HepG2 (cell line): ENCODE measurements around the gene GLS2. TPM values are rescaled to one million over a fixed set of nuclear protein-coding genes. Genes with fewer than 3 reads are reported as not detected.

Experiments
- FOXK2 ChIP-seq: fragments of 450-650 bp; IDR thresholded peaks from 2 replicates; pipeline ENCODE4 v1.6.1; 2016
- GLI4 ChIP-seq: sonication (generic); formaldehyde crosslinking; IDR thresholded peaks from 2 replicates; pipeline ENCODE4 v1.5.1; 2020; ENCODE audit warnings: missing genetic modification reagents, mild to moderate bottlenecking, moderate library complexity, borderline replicate concordance
- HNRNPL ChIP-seq: fragments of 200-400 bp; formaldehyde crosslinking; IDR thresholded peaks from 2 replicates; pipeline ENCODE4 v1.6.1; 2017; ENCODE audit warnings: mild to moderate bottlenecking, low read depth, low read length
- KDM4B ChIP-seq: sonication (generic); formaldehyde crosslinking; IDR thresholded peaks from 2 replicates; pipeline ENCODE4 v1.4.0; 2020; ENCODE audit warnings: missing genetic modification reagents
- KDM6A ChIP-seq: IDR thresholded peaks from 2 replicates; pipeline ENCODE4 v1.6.1; 2016; ENCODE audit warnings: low read depth
- SMAD9 ChIP-seq: sonication (generic); formaldehyde crosslinking; IDR thresholded peaks from 2 replicates; pipeline ENCODE4 v1.5.1; 2020; ENCODE audit warnings: mild to moderate bottlenecking, missing genetic modification reagents
- ZIK1 ChIP-seq: sonication (generic); formaldehyde crosslinking; IDR thresholded peaks from 2 replicates; pipeline ENCODE4 v1.5.0; 2020; ENCODE audit warnings: mild to moderate bottlenecking, low read depth, missing genetic modification reagents, borderline replicate concordance
- ZNF331 ChIP-seq: sonication (generic); formaldehyde crosslinking; IDR thresholded peaks from 2 replicates; pipeline ENCODE4 v1.4.0; 2020; ENCODE audit warnings: missing genetic modification reagents
- ZNF33A ChIP-seq: sonication (generic); formaldehyde crosslinking; IDR thresholded peaks from 2 replicates; pipeline ENCODE4 v1.5.1; 2020; ENCODE audit warnings: missing genetic modification reagents, mild to moderate bottlenecking, moderate library complexity, borderline replicate concordance
- ZNF691 ChIP-seq: sonication (generic); formaldehyde crosslinking; IDR thresholded peaks from 2 replicates; pipeline ENCODE4 v1.4.0; 2020; ENCODE audit warnings: missing genetic modification reagents, low read depth, mild to moderate bottlenecking, borderline replicate concordance
- ZNF766 ChIP-seq: sonication (generic); formaldehyde crosslinking; IDR thresholded peaks from 2 replicates; pipeline ENCODE4 v1.5.0; 2020; ENCODE audit warnings: missing genetic modification reagents, borderline replicate concordance
- ZNF782 ChIP-seq: sonication (generic); formaldehyde crosslinking; IDR thresholded peaks from 2 replicates; pipeline ENCODE4 v1.4.0; 2020; ENCODE audit warnings: missing genetic modification reagents, mild to moderate bottlenecking, borderline replicate concordance
- ZSCAN12 ChIP-seq: sonication (generic); formaldehyde crosslinking; IDR thresholded peaks from 2 replicates; pipeline ENCODE4 v1.9.0; 2021; ENCODE audit warnings: mild to moderate bottlenecking, missing genetic modification reagents
- polyA plus RNA-seq, 8 experiments: library from polyadenylated mRNA; depleted of rRNA in 3 of 8; stranded (reverse) in 7 of 8; unstranded in 1 of 8; fragments of >200 nt; fragmentation: Illumina TruSeq in 4 of 8; extraction: Trizol in 4 of 8; gene quantifications; 2 replicates each; pipeline versions ENCODE4 v1.2.1 to v1.2.3, GENCODE V29; 2011 to 2016; ENCODE audit warnings: low read depth in 4 of 8, missing spikeins in 1 of 8, mixed read lengths in 1 of 8; ENCODE audit not compliant: insufficient read depth in 1 of 8
- total RNA-seq, 5 experiments: library from RNA; depleted of rRNA; stranded (reverse); fragments of >200 nt; fragmentation: Illumina TruSeq; extraction: Trizol; gene quantifications; 2 replicates each; pipeline ENCODE4 v1.2.3, GENCODE V29; 2016; ENCODE audit warnings: low read depth in 1 of 5
- TF ChIP-seq, protein P1 (sequence below): sonication (generic); formaldehyde crosslinking; IDR thresholded peaks from 2 replicates; pipeline ENCODE4 v1.4.0; 2020; ENCODE audit warnings: mild to moderate bottlenecking, low read depth, missing genetic modification reagents
- TF ChIP-seq, protein P2 (sequence below): sonication (generic); formaldehyde crosslinking; IDR thresholded peaks from 2 replicates; pipeline ENCODE4 v1.8.0; 2022; ENCODE audit warnings: missing genetic modification reagents, mild to moderate bottlenecking, borderline replicate concordance
- TF ChIP-seq, protein P3 (sequence below): IDR thresholded peaks from 2 replicates; pipeline ENCODE4 v1.6.1; 2016; ENCODE audit warnings: mild to moderate bottlenecking, missing biosample characterization, missing genetic modification reagents
- TF ChIP-seq, protein P4 (sequence below): sonication (generic); formaldehyde crosslinking; IDR thresholded peaks from 2 replicates; pipeline ENCODE4 v1.5.1; 2020; ENCODE audit warnings: mild to moderate bottlenecking, missing genetic modification reagents
- TF ChIP-seq, protein P5 (sequence below): sonication (generic); formaldehyde crosslinking; IDR thresholded peaks from 2 replicates; pipeline ENCODE4 v1.8.0; 2022; ENCODE audit warnings: low read depth, missing genetic modification reagents
- TF ChIP-seq, protein P6 (sequence below): sonication (generic); formaldehyde crosslinking; IDR thresholded peaks from 2 replicates; pipeline ENCODE4 v1.4.0; 2020; ENCODE audit warnings: mild to moderate bottlenecking, missing genetic modification reagents

Gene GLS2
- total and polyA plus RNA-seq, 2 of the 13 experiments (the other 11 are each of a cell fraction or from before 2014, with no cell fraction given) = 8.6 to 12.2 TPM

DNA sequence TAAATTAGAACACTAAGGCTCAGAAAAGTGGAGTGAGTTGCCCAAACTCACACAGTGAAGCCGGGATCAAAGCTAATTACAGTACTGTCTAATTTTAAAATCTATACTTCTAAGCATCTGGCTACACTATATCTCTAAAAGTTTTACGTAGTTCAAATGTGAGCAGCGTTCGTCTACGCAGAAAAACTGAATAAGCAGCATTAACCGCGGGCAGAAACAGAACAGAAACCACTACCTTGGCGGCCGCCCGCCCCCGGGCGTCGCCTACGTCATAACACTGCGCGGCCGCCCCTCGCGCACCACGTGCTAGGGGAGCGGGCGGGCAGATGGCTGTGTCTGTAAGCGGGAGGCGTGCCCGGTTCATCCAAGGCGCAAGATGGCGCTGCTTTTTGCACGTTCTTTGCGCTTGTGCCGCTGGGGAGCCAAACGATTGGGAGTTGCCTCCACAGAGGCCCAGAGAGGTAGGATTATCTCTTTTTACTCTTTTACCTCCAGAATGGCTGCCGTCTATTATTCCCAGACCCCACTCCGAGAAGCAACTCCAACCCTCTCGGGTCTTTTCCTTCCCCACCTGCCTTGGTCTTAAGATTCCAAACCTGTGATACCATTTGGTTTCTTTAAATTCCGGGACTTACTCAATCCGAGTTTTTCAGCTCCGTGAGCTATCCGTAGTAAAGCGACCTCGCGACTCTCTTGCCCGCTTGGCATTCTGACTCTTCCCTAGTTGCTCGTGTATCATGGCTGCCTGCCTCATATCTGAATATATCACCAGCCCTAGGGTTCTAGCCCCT, 19.6 kb downstream of the GLS2 start, which contains the start of gene SPRYD4 (continued):
- peak; percentile 67; the same call in 1 of the 2 replicates for TF ChIP-seq FOXK2
- peak; percentile 88 for TF ChIP-seq KDM4B
- TF ChIP-seq, protein P1, sequence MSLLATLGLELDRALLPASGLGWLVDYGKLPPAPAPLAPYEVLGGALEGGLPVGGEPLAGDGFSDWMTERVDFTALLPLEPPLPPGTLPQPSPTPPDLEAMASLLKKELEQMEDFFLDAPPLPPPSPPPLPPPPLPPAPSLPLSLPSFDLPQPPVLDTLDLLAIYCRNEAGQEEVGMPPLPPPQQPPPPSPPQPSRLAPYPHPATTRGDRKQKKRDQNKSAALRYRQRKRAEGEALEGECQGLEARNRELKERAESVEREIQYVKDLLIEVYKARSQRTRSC (CRISPR knock-in tag) = 0 out of 2 replicates have a peak, but pooled peaks have one; percentile 41
- TF ChIP-seq, protein P2, sequence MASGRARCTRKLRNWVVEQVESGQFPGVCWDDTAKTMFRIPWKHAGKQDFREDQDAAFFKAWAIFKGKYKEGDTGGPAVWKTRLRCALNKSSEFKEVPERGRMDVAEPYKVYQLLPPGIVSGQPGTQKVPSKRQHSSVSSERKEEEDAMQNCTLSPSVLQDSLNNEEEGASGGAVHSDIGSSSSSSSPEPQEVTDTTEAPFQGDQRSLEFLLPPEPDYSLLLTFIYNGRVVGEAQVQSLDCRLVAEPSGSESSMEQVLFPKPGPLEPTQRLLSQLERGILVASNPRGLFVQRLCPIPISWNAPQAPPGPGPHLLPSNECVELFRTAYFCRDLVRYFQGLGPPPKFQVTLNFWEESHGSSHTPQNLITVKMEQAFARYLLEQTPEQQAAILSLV = peak; percentile 89
- peak; percentile 80; the same call in 1 of the 2 replicates for TF ChIP-seq ZNF691 (CRISPR knock-in tag)
- 0 out of 2 replicates have a peak, but pooled peaks have one; percentile 62 for TF ChIP-seq HNRNPL
- TF ChIP-seq KDM6A (CRISPR knock-in tag) = no peak
- peak; percentile 21; the same call in 1 of the 2 replicates for TF ChIP-seq SMAD9 (CRISPR knock-in tag)
- TF ChIP-seq GLI4 = no peak
- TF ChIP-seq ZNF782 (CRISPR knock-in tag) = peak; percentile 55; the same call in 1 of the 2 replicates
- peak; percentile 65; the same call in 1 of the 2 replicates for TF ChIP-seq ZSCAN12
- TF ChIP-seq, protein P3, sequence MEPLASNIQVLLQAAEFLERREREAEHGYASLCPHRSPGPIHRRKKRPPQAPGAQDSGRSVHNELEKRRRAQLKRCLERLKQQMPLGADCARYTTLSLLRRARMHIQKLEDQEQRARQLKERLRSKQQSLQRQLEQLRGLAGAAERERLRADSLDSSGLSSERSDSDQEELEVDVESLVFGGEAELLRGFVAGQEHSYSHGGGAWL = peak; percentile 99
- TF ChIP-seq, protein P4, sequence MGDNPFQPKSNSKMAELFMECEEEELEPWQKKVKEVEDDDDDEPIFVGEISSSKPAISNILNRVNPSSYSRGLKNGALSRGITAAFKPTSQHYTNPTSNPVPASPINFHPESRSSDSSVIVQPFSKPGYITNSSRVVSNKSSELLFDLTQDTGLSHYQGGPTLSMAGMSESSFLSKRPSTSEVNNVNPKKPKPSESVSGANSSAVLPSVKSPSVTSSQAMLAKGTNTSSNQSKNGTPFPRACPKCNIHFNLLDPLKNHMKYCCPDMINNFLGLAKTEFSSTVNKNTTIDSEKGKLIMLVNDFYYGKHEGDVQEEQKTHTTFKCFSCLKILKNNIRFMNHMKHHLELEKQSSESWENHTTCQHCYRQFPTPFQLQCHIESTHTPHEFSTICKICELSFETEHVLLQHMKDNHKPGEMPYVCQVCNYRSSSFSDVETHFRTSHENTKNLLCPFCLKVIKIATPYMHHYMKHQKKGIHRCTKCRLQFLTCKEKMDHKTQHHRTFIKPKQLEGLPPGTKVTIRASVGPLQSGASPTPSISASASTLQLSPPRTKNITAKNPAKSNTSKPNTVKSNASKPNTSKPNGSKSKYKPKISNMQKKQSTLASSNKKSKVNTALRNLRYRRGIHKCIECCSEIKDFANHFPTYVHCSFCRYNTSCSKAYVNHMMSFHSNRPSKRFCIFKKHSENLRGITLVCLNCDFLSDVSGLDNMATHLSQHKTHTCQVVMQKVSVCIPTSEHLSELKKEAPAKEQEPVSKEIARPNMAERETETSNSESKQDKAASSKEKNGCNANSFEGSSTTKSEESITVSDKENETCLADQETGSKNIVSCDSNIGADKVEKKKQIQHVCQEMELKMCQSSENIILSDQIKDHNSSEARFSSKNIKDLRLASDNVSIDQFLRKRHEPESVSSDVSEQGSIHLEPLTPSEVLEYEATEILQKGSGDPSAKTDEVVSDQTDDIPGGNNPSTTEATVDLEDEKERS (CRISPR knock-in tag) = peak; percentile 84; the same call in 1 of the 2 replicates
- peak; percentile 64; the same call in 1 of the 2 replicates for TF ChIP-seq ZNF33A (CRISPR knock-in tag)
- TF ChIP-seq ZNF331 (CRISPR knock-in tag) = peak; percentile 94
- TF ChIP-seq, protein P5, sequence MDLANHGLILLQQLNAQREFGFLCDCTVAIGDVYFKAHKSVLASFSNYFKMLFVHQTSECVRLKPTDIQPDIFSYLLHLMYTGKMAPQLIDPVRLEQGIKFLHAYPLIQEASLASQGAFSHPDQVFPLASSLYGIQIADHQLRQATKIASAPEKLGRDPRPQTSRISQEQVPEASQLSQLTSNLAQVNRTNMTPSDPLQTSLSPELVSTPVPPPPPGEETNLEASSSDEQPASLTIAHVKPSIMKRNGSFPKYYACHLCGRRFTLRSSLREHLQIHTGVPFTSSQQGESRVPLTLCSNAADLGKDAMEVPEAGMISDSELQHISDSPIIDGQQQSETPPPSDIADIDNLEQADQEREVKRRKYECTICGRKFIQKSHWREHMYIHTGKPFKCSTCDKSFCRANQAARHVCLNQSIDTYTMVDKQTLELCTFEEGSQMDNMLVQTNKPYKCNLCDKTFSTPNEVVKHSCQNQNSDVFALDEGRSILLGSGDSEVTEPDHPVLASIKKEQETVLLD (CRISPR knock-in tag) = peak; percentile 88; the same call in 1 of the 2 replicates
- TF ChIP-seq, protein P6, sequence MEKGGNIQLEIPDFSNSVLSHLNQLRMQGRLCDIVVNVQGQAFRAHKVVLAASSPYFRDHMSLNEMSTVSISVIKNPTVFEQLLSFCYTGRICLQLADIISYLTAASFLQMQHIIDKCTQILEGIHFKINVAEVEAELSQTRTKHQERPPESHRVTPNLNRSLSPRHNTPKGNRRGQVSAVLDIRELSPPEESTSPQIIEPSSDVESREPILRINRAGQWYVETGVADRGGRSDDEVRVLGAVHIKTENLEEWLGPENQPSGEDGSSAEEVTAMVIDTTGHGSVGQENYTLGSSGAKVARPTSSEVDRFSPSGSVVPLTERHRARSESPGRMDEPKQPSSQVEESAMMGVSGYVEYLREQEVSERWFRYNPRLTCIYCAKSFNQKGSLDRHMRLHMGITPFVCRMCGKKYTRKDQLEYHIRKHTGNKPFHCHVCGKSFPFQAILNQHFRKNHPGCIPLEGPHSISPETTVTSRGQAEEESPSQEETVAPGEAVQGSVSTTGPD (CRISPR knock-in tag) = no peak
- TF ChIP-seq ZNF766 (CRISPR knock-in tag) = peak; percentile 88
- peak; percentile 92 for TF ChIP-seq ZIK1 (CRISPR knock-in tag)
